Measurements from ENCODE around the gene CHST8.
"Not testable (repeated sequence)": the region's sequence is repeated elsewhere in the genome, so short reads cannot be mapped to it uniquely, and the experiment has no call there.

The CHST8 gene

DNA sequence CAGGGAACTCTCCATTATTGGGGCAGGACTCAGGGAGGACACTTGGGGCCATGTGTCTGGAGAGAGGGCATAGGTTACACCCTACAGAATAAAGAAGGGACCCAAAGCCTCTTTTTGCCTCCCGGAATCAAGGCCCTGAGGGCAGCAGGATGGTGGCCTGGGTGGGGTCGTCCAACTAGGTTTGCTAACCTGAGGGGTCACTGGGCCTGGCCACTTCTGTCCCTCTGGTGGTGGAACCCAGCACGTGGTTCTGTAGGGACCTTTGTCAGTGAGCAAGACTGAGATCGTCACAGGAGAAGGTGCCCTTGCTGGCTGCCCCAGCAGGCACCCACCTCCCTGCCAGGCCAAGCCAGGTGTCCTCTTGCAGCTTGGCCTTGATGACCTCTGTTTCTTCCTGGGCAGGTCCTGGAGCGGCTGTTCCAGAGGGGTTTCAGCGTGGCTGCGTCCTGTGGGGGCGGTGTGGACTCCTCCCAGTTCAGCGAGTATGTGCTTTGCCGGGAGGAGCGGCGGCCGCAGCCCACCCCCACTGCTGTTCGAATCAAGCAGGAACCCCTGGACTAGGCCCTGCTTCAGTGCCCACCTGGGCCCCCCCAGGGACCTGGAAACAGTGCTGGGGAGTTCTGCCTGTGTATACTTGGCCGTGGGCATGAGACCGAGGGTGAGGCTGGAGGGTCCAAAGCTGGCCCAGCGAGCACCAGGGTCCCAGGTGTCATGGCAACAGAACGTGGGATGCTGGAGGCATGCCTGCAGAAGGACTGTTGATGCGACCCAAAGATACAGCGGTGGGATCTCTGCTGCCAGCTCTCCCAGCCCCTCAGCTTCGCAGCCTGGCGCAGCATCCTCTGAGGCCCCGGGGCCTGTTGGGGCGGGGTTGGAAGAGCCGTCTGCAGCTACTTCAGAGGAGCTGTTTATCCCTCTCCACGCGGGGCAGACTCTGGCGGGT, 190.9 kb downstream of the CHST8 start:
- DNase-seq (ENCODE audit: low read depth) = no peak

DNA sequence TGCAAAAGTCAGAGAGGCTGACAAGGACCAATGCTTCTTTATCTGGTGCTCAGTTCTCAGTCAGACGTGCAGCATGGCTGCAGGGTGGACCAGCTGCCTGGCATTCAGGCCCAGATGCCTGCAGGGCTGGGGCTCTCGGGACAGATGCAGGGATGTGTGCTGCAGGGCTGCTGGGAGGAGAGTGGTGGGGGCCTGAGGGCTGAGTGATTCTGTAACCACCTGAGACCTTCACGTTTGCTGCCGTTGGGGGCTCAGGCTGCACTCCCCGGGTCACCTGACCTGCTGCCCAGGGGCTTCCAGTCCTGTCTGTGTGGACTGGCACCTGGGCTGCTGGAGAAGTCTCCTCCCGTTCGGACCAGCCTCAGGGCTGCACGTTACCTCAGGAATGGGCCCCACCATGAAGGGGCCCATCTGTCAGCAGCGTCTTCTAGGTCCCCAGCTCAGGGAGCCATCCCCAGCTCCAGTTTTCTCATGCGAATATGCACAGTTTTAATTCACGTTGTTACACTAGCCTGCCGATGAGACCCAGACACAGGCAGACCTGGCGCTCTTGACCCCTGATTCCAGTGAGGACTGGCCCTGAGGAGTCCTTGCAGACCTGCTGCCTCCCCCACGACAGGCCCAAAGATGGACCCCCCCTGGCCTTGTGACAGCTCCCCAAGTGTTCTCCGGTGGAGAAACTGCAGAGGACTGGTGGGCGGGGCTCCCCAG, 191.8 kb downstream of the CHST8 start:
- DNase-seq (ENCODE audit: low read depth) = no peak

DNA sequence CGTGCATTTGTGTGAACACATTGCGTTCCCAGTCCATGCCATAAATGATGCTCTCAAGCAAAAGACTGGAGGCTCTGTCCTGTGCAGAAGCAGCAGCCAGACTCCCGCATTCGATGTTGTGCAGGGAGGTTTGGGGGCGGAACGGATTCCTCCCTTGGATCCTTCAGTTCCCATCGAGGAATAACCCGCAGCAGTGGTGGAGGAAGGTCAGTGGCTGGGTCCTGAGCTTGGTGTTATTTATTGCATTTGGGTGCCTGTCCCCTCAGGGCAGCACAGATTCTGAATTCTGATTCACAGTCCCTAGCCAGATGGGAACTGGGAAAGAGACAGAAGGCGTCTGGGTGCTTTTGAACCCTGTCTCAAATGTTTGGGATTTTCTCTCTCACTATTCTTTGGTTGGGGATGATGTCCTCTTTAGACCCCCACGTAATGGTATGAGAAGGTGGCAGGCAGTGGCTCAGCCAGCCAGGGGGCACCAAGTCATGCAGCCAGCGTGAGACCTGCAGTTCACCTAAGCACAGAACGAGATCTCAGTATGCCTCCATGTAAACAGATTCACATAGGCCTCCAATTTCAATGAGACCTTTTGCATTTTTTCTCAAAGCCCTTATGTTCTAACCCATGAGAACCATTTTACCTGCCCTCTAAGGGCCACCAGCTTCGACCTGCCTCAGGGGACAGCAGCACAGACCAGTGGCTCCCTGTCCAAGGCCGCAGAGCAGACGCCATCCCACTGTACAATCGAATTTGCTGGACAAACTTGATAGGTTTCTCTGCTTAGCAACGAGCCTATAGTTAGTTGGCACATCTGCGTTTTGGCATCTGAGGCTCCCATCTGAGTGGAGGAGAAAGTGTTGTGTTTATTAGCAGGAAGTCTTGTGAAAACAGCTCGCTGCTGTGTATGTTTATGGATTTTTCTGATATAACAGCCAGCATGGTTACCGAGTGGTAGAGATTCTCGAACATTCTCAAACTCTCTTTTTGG, 192.7 kb downstream of the CHST8 start:
- no peak for DNase-seq (ENCODE audit: low read depth)

GRCh38 chr19:33815380-33816340, 193.9 kb downstream of the CHST8 start:
- no peak for DNase-seq (ENCODE audit: low read depth)

DNA sequence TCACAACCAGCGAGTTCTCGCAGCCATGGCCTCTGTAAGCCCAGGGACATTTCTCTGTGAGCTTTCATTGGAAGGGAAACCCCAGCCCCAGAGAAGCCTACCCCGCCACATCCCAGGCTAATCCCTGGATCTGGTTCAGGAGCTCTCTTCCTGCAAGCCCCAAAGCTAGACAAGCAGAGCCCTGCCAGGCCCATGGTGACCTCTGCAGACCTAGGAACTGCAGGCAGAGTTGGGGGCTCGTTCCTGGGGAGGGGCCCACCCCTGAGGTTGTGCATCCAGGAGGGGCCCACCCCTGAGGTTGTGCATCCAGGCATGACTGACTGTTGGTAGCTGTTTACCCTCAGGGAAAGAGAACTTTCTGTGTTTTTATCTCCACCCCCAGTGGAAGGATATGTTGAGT, 196.7 kb downstream of the CHST8 start:
- no peak for DNase-seq (ENCODE audit: low read depth)

DNA sequence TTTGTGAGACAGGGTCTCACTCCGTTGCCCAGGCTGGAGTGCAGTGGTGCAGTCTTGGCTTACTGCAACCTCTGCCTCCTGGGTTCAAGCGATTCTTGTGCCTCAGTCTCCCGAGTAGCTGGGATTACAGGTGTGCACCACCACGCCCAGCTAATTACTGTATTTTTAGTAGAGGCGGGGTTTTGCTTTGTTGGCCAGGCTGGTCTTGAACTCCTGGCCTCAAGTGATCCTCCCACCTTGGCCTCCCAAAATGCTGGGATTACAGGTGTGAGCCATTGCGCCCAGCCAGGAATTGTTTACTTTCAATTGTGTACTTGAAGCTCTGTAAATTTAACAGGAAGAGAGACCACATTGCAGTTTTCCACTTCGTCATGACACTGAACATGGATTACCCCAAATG, 197.3 kb downstream of the CHST8 start:
- DNase-seq (ENCODE audit: low read depth) = not testable (repeated sequence)

- DNase-seq (ENCODE audit: low read depth) = no peak
Measured at GRCh38 chr19:33819506-33819879, 197.7 kb downstream of the CHST8 start.

DNA sequence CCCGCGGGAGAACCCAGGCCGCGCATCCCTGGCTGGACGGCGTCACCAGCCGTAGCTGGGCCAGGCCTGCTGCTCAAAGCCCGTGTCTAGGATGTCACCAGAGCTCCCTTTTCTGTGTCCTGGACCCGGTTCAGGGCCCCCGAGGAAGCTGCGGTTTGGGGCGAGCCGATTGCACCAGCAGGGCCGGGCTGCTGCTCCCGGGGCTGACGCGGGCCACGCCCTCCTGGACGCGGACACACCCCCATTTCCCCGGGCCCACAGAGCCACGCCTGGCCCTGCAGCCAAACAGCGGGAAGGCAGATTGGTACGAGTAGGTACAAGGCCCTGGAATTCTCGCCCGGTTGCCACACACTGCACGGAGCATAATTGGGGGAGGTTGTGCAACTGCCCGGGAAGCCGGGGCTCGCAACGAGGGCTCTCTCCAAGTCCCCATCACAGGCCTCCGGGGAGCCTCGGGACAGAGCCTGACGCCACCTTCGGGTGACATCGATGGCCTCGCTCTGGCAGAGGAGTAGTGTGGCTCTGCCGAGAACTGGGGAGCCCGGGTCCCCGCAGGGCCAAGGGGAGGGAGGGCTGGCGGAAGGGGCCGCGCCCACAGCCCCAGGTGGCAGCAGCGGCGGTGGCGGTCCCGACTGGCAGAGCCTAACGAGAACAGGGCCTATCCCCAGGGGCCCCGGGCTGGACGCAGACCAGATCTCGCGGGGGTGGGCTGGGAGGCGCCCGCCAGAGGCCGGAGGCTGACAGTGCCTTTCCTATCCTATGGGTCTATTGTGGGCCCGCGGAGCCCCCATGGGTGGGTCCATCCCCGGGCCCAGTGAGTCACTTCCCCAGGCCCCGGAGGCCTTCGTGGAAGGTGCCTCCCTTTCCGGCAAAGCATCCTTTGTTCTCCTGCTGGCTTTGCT, 198.4 kb downstream of the CHST8 start:
- DNase-seq (ENCODE audit: low read depth) = no peak

DNA sequence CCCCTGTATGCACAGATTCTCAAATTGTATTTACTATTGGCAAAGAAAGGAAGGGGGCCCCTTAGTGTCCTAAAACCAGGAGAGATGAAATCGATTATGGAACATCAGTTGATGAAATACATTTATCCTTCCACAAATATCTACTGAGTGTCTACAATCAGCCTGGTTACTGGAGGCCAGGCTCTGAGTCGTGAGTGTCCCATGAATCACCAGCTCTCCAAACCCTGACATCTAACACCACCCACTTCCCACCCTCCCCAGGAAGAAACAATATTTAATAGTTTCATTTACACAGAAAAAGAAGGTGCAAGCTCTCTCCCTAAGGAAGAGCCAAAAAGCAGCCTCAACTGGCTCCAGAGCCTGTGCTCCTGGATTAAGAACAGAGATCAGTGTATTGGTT, 200.1 kb downstream of the CHST8 start:
- no peak for DNase-seq (ENCODE audit: low read depth)
